HG03457 (cell line): ENCODE measurements around the gene CCL16.
"Not testable (repeated sequence)": the region's sequence is repeated elsewhere in the genome, so short reads cannot be mapped to it uniquely, and the experiment has no call there.

Experiments used
- ATAC-seq: cut with Tn5 transposase; IDR thresholded peaks from one replicate; pipeline ENCODE4 v1.9.1; 2021; ENCODE audit warnings: moderate number of reproducible peaks; ENCODE audit not compliant: unreplicated experiment

Gene CCL16

GRCh38 chr17:35981246-35981645, at the start of gene CCL16:
CCL16 (minus strand) TSS chr17:35981497; CDS start chr17:35981420, 77 bp downstream.
- ATAC-seq, result no peak

GRCh38 chr17:36030956-36031355, 49.7 kb upstream of the CCL16 start:
- ATAC-seq, result no peak

GRCh38 chr17:36027761-36028160, 46.5 kb upstream of the CCL16 start:
- no peak for ATAC-seq

DNA sequence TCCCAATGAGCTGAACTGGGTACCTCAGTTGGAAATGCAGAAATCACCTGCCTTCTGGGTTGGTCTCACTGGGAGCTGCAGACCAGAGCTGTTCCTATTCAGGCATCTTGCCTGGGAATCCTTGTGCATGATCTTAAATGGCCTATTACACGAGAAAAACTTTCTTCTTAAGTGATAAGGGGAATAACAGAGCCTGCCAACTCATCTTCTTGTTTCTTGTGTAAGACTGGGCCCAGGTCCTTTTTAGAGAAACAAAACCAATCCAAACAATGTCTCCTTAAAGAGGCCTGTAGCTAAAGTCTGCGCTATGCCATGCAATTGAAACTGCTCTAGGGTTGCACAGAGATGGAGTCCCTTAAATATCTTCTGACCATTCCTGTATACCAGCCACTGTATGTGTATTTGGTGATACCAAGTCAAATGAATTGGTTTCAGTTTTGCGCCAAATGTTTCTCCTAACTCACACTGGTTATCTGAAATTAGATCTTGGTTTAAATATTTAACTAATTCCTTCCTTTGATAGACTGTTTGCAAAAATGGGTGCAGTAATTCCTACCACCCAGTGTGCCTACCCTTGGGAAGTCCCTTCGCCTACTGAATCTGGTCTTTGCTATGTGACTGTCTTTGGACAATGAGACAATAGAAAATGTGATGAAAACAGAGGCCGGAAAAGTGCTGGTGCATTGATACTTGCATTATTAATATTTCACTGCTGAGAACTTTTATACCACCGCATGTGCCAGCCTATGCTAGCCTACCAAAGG, 43.0 kb upstream of the CCL16 start:
- ATAC-seq, result no peak

DNA sequence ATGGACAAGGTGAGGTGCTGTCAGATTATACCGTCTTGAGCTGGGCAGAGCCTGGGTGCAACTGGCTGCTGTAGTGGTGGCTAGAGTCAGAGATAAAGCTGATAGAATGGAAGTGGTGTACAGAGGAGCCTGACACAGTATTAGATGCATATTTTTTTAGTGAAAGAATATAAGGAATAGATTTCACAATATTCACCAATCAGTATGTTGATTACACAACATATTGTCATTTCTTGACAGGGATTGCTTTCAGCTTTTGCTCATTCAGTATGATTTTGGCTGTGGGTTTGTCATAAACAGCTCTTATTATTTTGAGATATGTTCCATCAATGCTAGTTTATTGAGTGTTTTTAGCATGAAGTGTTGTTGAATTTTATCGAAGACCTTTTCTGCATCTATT, 38.1 kb upstream of the CCL16 start:
- ATAC-seq, result no peak

DNA sequence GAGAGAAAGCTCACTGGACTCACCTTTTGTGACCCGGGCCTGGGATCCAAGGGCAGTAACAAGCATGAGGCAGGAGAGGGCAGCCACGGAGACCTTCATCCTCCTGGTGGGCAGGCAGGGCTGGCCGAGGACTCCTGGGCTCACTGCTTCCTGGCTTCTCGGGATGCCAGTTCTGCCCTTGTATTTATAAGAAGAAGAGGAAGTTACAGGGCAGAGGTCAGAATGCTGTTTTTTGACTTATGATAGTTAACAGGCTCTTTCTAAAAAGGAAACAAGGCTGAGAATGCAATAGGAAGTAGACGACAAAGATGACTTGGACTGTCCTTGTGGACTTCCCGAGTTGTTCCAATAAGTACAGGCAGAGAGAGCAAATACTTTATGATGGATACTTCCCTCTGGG, 36.5 kb upstream of the CCL16 start, which contains the start of gene CCL23:
TSS of gene CCL23 (minus strand) at position 174 of the 400 bp plus-strand sequence. CDS start at position 99, 75 bp downstream.
- ATAC-seq, result no peak

- ATAC-seq, result no peak
Measured at GRCh38 chr17:36016555-36016954, 35.3 kb upstream of the CCL16 start.

DNA sequence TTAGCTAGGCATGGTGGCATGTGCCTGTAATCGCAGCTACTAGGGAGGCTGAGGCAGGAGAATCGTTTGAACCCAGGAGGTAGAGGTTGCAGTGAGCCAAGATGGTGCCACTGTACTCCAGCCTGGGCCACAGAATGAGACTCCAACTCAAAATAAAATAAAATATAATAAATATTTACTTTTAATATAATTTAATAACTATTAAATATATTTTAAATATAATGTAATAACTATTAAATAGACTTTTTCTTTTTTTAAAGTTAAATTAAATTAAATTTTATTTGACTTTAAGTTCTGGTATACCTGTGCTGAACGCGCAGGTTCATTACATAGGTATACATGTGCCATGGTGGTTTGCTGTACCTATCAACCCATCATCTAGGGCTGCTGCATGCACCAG, 34.6 kb upstream of the CCL16 start:
- not testable (repeated sequence) for ATAC-seq

GRCh38 chr17:36014946-36015345, 33.6 kb upstream of the CCL16 start:
- no peak for ATAC-seq

DNA sequence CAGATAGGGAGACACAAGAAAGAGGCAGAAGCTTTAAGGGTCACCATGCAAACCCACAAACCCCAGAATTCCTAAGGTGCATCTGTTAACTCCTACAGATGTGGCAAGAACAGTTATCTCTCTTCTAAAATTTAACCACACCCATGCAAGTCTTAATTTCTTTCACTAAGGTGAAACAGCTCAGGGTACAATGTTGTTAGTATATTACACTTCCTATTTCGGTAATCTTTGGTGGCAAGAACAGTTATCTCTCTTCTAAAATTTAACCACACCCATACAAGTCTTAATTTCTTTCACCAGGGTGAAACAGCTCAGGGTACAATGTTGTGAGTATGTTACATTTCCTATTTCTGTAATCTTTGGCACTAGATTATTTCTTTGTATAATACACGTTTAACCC, 29.9 kb upstream of the CCL16 start:
- ATAC-seq, result no peak

DNA sequence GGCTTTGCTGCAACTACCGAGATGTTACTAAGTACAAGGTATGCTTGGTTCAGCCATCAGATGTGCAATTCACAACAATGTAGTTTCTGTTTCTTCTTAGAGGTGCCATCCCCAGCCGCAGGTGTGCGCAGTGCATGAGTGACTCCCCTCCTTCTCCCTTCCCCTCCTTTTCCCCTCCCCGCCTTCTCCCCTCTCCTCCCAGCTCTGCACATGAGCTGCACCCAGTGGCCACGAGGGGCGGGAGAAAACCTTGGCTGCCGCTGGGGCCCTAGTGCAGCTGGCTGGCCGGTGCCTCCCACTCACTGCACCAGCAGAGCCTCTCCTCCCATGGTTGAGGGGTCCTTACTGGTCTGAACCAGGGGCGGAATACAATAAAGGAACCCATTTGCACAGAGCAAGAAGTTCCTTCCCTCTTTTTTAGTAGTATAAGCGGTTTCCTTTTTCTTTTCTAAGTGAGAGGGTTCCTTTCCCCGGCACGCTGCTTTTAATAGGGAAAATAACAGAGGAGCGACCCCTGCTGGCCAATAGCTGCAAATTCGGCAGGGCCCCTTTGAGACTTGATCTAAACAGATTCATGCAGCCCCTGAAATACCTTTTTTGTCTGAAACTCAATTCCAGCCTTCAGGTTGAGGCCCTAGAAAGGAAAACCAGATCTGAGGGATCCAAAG, 27.8 kb upstream of the CCL16 start:
- no peak for ATAC-seq

GRCh38 chr17:36004594-36005108, 23.4 kb upstream of the CCL16 start:
- ATAC-seq, result no peak

DNA sequence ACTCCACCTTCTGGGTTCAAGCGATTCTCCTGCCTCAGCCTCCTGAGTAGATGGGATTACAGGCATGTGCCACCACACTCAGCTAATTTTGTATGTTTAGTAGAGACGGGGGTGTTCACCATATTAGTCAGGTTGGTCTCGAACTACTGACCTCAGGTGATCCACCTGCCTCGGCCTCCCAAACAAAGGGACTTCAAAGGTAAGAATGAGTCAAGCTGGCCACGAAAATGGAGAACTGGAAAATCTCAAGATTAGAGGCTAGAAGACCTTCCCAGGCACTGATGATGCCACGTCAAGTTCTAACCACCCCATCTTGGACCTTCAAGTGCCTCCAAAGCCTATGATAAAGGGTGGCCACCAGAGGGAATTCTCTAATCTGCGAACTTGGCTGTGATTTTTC, 21.3 kb upstream of the CCL16 start:
- ATAC-seq, result no peak

- no peak for ATAC-seq
Measured at GRCh38 chr17:36001862-36002603, 20.7 kb upstream of the CCL16 start.

DNA sequence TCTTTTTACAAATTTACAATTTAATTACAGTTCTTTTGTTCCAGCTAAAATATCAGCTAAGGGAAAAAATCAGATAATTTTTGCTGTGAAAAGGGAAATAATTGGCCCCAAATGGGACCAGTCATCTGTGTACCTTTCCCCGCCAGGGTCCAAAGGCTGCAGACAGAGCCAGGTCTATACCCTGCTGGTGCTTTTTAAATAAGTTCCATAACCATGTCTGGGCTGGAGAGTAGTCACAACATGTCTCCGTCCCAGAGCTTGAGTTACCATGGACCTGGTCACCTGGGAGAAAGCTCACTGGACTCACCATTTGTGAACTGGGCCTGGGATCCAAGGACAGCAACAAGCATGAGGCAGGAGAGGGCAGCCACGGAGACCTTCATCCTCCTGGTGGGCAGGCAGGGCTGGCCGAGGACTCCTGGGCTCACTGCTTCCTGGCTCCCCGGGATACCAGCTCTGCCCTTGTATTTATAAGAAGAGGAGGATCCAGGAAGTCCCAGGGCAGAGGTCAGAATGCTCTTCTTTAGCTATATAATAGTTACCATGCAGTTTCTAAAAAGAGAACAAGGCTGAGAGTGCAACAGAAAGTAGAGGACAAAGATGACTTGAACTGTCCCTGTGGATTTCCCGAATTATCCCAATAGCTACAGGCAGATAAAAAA, 19.9 kb upstream of the CCL16 start, which contains the start of gene CCL15:
TSS of gene CCL15 (minus strand) at position 444 of the 662 bp plus-strand sequence. CDS start at position 383, 61 bp downstream.
- ATAC-seq, result no peak

DNA sequence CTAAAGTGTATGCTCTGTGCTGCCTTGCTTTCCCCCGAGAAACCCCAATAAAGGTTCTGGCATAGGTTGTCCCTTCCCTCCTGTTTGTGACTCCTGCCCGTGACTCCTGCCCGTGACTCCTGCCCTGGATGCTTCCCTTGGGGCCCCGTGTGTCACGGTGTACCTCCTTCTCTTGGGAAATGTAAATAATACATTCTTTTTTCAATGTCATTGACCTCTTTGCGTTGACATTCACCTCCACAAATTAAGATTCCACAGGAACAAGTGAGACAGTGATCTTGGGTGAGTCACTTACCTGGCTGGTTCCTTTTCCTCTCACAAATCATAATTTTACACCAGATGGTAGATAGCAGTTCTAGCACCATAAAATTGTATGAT, 19.4 kb upstream of the CCL16 start:
- ATAC-seq, result no peak

GRCh38 chr17:35998756-35999155, 17.5 kb upstream of the CCL16 start:
- no peak for ATAC-seq

DNA sequence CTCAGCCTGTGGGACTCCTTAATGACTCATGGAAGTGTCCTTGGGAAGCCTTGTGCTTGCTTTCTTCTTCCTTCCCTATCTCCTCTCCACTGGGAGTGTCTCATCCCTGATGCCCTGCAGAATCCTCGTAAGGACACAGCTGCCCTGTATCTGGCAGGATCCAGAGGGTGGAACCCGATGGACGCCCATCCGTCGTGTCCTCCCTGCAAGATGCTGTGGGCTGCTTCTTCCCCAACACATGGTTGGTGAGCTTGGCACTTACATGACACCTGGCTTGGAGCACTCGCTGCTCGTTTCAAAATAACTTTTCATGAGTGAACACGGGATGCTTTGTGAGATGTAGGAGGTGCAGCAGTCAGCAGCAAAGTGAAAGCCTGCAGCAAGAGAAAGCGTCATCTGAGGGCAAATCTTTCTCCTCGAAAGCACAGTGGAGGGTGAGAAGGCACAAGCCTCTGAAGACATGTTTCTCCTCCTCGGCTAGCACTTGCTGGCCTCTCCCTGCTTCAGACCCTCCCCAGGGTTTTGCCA, 16.8 kb upstream of the CCL16 start:
- ATAC-seq, result no peak

GRCh38 chr17:35995346-35995745, 14.0 kb upstream of the CCL16 start:
- not testable (repeated sequence) for ATAC-seq

DNA sequence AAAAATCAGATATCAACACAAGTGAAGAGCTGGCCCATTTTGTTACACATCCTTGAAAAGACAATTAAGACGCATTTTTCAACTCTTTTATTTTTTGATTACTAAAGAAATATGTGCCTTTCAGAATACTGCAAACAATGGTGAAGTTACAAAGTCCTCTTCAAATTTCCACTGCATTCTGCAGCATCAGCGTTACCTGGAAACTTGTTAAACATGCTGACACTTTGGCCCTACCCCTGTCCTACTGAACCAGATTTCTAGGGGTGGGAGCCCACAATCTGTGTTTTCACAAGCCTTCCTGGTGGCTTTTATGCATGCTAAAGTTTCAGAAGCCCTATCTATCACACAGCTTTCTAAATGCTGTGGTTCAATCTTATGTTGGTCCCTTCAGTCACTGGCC, 9.8 kb upstream of the CCL16 start:
- no peak for ATAC-seq

- no peak for ATAC-seq
Measured at GRCh38 chr17:35988164-35988563, 6.9 kb upstream of the CCL16 start.
